GM21529 (cell line): ENCODE results near the gene POLN.
"Not testable (repeated sequence)": the region's sequence is repeated elsewhere in the genome, so short reads cannot be mapped to it uniquely, and the experiment has no call there.

Source experiments
- ATAC-seq: cut with Tn5 transposase; IDR thresholded peaks from one replicate; pipeline ENCODE4 v1.9.1; 2021; ENCODE audit not compliant: unreplicated experiment

POLN gene

DNA sequence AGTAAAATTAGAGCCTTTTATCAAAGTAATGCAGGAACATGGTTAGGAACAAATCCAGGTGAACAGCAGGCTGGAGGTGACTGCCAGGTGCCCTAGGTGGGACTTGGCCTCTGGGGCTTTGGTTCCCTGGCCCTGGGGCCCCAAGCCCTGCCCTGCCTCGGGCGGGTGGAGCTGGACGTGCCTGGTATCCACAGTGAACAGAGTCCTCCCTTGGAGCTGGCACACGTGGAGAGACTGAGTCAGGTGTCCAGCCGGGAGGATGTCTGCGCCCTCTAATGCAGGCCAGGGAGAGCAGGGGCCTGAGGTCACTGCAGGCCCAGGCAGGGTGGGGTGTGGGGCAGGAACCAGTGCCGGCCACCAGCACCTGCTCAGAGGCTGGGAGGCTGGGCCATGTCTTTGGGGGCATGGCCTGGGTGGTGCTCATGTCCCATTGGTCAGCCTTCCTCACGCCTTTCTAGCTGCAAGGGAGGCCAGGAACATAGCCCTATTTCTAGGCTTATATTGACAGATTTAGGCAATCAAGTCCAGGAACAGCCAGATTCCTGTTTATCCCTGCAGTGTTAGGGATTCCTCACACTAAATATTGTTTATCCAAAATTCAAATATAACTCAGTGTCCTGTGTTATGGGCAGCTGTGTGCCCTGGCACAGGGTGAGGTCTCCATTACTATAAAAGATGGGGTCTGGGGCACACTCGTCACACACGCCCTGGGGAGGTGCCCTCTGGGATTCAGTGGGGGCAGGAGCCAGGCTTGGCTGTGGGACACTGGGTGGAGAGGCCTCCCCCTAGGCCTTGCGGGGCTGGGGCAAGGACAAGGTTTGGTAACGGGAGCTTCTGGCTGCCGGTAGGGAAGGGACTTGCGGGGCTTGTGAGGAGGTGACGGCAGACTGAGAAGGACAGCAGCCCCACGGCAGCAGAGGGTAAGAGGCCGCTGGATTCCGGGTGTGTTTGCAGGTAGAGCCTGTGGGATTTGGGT is 197.1 kb downstream of the POLN start:
- ATAC-seq: no peak

DNA sequence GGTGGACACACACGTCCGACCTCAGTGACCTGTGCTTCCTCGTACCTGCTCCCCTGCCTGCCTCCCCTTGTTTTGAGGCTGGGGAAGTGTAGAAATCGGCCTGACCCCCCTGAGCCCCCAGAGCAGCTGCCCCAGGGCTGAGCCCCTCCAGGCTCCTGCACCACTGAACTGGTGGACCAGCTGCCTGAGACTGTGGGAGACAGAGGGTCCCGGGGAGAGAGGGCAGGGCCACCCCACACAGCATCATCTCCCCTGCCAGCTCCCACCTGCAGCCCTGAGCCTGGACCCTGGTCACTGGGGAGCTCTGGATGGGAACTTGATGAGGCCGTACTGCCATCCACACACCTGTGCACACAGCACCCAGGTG is 197.8 kb downstream of the POLN start:
- no peak for ATAC-seq

DNA sequence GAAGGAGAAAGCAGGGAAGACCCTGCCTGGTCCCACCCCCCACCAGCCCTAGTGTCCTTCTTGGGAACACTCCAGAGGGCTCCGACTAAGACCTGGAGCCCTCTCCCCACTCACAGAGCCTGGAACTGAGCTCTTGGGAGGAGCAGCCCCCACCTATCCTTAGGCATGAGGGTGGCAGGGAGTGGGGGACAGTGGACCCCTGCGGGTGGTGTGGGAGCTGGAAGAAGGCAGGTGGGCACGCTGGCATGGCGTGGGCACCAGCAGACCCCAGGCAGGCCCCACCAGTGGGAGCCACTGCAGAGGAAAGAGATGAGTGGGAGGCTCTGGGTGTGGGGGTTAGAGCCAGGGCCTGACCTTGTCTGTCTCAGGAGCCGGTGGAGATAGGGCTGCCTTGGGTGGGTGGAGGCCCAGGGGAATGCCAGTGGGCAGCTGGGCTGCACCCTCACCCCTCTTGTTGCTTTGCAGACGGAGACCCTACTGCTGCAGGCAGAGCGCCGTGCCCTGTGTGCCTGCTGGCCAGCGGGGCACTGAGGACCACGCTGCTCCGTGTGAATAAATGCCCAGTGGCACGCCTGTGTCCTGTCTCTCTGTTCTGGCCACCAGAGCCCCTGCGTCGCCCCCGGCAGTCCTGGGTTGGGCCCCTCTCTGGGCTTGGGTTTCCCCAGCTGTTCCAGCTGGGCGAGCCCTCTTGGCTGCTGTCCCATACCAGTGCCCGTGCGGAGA is 198.4 kb downstream of the POLN start:
- no peak for ATAC-seq

DNA sequence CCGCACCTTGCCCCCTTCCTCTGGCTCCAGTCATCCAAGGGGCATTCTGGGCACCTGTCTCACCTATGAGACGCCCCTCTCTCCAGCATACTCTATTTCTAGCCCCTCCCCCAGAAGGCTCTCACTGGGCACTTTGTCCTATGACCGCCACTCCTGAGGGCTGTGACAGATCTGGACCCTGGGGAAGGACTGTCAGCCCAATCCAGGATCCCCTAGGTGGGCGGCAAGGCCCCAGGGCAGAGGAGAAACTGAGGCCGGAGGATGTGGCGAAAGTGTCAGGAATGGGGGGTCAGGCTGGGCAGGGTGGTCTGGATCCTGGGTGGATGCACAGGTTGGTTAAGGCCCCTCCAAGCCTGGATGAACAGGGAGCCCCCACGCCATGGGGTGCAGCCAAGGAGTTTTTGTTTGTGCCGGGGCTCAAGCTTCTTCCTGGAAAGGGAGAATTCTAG is 198.9 kb downstream of the POLN start:
- no peak for ATAC-seq

DNA sequence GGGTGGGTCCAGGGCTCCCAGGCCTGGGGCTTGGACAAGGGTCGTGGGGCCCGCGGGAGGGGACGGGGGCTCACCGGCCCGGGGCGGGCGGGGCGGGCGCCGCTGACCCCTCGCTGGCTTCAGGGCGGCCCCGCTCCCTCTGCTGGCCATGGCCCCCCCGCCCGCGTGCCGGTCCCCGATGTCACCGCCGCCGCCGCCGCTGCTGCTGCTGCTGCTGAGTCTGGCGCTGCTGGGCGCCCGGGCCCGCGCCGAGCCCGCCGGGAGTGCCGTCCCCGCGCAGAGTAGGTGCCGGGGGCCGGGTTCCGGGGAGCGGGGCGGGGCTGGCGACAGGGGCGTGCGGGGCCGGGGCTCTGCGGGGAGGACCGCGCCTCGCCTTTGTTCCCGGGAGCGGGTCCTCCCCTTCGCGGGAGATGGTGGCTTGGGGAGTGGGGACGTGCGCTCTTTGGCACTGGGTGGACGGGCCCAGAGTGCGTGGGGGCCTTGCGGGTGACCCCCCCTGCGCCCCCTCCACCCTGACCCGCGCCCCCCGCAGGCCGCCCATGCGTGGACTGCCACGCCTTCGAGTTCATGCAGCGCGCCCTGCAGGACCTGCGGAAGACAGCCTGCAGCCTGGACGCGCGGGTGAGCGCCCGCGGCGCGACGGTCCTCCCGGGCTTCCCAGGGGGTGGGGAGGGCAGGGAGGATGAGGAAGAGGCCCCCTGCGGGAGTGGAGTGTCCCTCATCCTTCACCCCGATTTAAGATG is 199.5 kb downstream of the POLN start:
- ATAC-seq: no peak

DNA sequence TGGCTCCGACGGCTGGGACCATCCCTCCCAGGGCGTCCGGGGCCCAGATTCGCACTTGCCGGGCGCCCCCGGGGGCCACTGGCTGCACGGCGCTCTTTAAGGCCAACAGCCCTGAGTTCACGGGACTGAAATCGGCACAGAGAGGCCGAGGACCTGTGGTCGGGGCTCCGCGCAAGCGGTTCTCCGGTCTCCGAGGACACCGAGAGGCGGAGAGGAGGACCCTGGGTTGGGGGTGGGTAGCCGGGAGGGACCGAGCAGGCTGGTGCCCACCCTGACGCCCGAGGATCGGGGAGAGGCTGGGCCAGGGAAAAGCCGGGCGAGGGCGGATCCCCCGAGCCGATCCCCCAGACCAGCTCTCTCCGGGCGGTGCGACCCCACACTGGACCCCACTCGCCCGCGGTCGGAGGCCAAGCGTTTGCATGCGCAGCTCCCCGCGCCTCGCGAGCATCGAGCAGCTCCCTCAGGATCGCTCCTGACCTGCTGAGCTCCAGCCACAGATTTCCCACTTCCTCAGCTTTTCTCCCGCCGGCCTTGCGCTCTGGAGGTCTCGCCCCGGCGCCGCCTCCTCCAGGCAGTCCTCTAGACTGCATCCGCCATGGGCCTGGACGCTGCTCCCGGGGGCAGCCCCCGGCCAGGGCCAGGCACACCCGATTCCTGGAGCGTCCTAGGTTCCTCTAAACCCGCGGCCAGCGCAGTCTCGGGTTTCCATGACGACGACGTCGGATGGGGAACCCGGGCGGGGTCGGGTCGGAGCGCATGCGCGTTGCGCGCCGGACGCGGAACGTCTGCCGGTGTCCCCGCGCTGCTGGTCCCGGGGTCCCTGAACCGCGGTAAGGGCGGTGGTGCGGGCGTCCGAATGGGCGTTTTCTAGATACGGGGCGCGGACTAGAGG is 200.4 kb downstream of the POLN start:
- no peak for ATAC-seq

DNA sequence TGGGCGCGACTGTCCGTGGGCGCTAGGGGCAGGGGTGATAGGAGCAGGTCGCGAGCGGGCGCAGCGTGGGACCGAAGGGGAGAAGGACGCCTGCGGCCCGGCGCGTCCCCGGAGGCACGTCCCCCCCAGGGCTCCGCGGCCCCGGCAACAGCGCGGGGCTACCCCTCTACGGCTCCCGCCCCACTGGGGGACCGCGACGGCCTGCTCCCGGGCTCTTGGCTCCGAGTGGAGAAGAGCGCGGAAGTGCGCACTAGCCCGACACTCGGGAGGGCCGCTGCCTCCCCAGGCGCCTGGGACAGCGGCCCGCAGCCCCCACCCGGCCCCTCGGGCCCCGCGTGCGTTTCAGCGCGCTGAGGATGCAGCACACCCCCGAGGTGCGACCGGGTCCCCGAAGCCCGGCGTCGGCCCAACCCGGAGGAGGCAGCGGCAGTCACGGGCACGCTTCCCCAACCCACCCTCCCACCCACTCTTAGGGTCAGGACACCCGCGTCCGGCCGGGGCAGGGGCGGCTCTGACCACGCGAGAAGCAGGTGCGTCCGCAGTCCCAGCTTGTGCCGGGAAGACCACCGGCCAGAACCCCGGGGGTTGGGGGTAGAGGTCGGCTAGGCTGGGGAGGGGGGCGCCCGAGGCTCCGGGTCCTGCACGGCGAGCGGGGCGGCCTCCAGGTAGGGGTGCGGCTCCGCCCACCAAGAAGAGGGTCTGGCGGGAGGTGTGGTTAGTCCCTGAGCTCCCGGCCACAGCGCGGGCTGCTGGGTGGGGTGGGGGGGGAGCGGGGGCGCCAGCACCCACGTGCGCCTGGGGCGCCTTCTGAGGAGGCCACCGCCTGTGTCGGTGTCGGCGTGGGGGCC is 201.3 kb downstream of the POLN start:
- ATAC-seq: no peak

DNA sequence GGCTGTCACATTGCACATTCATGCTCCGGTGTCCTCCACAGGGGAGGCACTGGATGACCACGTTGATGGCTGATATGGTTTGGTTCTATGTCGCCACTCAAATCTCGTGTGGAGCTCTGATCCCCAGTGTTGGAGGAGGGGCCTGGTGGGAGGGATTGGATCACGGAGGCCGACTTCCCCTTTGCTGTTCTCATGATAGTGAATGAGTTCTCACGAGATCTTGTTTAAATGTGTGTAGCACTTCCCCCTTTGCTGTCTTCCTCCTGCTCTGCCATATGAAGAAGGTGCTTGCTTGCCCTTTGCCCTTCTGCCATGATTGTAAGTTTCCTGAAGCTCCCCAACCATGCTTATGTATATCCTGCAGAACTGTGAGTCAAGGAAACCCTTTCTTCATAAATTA is 205.1 kb downstream of the POLN start:
- ATAC-seq: no peak

DNA sequence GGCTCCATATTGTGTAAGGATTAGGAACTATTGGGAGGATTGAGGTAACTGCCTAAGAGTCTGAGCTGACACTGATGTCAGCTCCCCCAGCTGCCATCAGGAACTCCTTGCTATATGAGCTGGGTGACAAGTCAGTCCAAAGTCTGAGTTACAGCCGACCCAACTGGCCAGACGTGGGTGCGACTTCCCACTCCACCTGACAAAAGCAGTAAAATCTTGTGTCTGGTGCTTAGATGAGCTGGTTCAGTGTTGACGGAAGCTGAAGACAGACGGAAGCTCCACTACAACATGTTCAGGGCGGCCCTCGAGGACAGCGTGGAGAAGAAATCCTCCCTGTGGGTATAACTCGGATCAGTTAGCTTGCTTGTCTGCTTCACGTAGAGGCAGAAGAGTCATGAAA is 205.6 kb downstream of the POLN start:
- ATAC-seq: no peak

DNA sequence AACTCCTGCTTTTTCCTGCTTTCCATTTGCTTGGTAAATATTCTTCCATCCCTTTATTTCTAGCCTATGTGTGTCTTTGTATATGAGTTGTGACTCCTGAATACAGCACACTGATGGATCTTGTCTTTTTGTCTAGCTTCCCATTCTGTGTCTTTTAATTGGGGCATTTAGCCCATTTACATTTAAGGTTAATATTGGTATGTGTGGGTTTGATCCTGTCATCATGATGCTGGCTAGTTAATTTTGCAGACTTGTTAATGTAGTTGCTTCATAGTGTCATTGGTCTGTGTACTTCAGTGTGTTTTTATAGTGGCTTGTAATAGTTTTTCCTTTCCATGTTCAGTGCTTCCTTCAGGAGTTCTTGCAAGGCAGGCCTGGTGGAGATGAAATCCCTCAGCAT is 210.8 kb downstream of the POLN start:
- ATAC-seq: not testable (repeated sequence)

DNA sequence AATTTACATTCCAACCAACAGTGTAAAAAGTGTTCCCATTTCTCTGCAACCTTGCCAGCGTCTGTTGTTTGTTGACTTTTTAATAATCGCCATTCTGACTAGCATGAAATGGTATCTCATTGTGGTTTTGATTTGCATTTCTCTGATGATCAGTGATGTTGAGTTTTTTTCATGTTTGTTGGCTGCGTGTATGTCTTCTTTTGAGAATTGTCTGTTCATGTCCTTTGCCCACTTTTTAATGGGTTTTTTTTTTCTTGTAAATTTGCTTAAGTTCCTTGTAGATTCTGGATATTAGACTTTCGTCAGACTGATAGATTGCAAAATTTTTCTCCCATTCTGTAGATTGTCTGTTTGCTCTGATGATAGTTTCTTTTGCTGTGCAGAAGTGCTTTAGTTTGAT is 214.8 kb downstream of the POLN start:
- ATAC-seq: not testable (repeated sequence)

DNA sequence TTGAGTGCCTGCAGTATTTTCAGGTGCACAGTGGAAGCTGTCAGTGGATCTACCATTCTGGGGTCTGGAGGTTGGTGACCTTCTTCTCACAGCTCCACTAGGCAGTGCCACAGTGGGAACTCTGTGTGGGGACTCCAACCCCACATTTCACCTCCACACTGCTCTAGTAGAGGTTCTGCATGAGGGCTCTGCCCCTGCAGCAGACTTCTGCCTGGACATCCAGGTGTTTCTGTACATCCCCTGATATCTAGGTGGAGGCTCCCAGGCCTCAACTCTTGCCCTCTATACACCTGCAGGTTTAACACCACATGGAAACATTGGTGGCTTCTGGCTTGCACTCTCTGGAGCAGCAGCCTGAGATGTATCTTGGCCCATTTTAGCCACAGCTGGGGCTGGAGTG is 216.1 kb downstream of the POLN start:
- ATAC-seq: no peak

DNA sequence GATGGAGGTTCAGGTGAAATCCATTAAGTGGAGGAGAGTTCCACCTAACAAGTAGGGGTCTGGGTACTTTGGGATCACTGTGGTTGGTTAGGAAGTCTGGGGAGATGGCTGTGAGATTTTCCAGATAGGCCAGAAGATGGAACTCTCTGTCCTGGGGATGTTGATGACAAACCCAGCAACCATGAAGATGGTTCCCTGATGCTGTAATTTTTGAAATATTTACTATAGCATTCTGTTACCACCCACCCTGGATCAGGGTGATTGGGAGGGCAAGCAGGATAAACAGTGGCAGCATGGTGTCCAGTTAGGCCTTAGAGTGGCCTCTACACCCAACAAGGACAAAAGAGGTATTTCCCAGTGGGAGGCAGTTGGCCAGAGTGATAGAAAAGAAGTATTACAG is 217.2 kb downstream of the POLN start:
- no peak for ATAC-seq
